Effector memory CD4-positive, alpha-beta T cell (primary cell): ENCODE results near the gene TRIM65.
"Not testable (repeated sequence)": the region's sequence is repeated elsewhere in the genome, so short reads cannot be mapped to it uniquely, and the experiment has no call there.

Experiments used
- DNase-seq, 3 donors: peaks; one replicate each; pipeline ENCODE4 v3.0.0-alpha.2; 2020
- H3K27ac ChIP-seq: 2 replicates; pipeline ENCODE4 v1.7.0; 2013; ENCODE audit warnings: mild to moderate bottlenecking, low read length, moderate library complexity; ENCODE audit not compliant: insufficient read depth, poor library complexity, severe bottlenecking
- H3K27me3 ChIP-seq: replicated peaks from 2 replicates; pipeline ENCODE4 v1.7.0; 2013; ENCODE audit warnings: mild to moderate bottlenecking, low read length; ENCODE audit not compliant: insufficient read depth, control insufficient read depth, poor library complexity, severe bottlenecking
- H3K36me3 ChIP-seq: 2 replicates; pipeline ENCODE4 v1.7.0; 2013; ENCODE audit warnings: mild to moderate bottlenecking, low read length, moderate library complexity; ENCODE audit not compliant: control insufficient read depth, insufficient read depth
- H3K4me1 ChIP-seq: 2 replicates; pipeline ENCODE4 v1.7.0; 2013; ENCODE audit warnings: low read length, mild to moderate bottlenecking; ENCODE audit not compliant: control insufficient read depth, insufficient read depth, poor library complexity, severe bottlenecking
- H3K4me3 ChIP-seq: 2 replicates; pipeline ENCODE4 v1.7.0; 2013; ENCODE audit warnings: low read length, low read depth, mild to moderate bottlenecking; ENCODE audit not compliant: insufficient read depth, poor library complexity, severe bottlenecking
- H3K9me3 ChIP-seq: 2 replicates; pipeline ENCODE4 v1.7.0; 2013; ENCODE audit warnings: mild to moderate bottlenecking, low read length, moderate library complexity; ENCODE audit not compliant: control insufficient read depth

TRIM65 gene

DNA sequence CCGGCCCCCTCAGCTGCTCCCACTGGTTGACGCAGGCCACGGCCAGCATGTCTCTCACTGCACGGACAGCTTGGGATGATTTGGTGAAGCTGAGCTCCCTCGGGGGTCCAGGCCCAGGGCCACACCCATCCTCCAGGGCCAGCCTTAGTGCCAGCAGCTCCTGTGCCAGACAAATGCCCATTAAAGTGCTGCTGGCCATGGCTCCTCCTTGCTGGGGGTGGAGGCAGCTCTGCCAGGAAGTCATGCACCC is 20.9 kb downstream of the TRIM65 start:
- no peaks in the 10 kb centered on the region for H3K27me3 ChIP-seq
- no peaks in the 10 kb centered on the region for H3K9me3 ChIP-seq
- peaks cover 9% of the 10 kb centered on the region for H3K36me3 ChIP-seq
- H3K27ac ChIP-seq: peak overlapping the region; percentile 74
- peaks cover 54% of the 10 kb centered on the region for H3K4me1 ChIP-seq
- DNase-seq: no peak
- H3K4me3 ChIP-seq: peak overlapping the region; percentile 61

DNA sequence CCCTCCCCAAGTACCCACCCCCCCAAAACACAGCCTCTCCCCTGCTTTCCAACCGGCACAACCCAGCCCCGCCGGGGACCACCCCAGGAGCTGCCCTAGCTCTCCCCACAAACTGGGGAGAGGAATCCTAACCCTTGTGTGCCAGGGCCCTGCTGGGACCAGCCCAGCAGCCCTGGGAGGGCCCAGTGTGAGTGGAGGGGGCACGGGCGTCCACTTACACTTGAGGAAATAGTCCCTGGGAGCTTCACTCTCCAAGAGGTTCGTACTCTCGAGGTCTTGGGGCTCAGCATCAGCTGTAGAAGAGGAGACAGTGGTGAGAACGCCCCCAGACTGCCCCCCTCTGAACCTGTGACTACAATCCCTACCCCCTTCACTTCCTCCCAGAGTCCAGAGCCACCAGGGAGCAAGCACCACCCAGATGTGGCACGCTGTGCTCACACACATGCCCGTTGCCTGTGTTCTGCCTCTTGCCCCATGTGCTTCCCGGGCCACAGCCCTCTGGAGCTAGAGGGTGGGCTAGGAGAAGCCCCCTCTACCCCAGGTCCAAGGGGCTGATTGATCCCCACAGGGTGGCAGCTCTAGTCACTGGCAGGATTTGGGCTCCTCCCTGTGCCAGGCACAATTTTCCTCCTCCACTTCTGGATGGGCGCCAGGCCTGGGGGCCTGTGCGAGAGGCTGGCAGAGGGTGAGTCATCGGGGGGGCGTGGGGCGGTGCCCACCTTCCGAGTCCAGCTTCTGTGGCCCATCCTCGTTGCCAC is 21.4 kb downstream of the TRIM65 start:
- no peaks in the 10 kb centered on the region for H3K27me3 ChIP-seq
- H3K9me3 ChIP-seq: no peaks in the 10 kb centered on the region
- no peak for DNase-seq
- peaks cover 54% of the 10 kb centered on the region for H3K4me1 ChIP-seq
- peak overlapping the region; percentile 74 for H3K27ac ChIP-seq
- H3K36me3 ChIP-seq: peaks cover 9% of the 10 kb centered on the region
- peak overlapping the region; percentile 61 for H3K4me3 ChIP-seq

DNA sequence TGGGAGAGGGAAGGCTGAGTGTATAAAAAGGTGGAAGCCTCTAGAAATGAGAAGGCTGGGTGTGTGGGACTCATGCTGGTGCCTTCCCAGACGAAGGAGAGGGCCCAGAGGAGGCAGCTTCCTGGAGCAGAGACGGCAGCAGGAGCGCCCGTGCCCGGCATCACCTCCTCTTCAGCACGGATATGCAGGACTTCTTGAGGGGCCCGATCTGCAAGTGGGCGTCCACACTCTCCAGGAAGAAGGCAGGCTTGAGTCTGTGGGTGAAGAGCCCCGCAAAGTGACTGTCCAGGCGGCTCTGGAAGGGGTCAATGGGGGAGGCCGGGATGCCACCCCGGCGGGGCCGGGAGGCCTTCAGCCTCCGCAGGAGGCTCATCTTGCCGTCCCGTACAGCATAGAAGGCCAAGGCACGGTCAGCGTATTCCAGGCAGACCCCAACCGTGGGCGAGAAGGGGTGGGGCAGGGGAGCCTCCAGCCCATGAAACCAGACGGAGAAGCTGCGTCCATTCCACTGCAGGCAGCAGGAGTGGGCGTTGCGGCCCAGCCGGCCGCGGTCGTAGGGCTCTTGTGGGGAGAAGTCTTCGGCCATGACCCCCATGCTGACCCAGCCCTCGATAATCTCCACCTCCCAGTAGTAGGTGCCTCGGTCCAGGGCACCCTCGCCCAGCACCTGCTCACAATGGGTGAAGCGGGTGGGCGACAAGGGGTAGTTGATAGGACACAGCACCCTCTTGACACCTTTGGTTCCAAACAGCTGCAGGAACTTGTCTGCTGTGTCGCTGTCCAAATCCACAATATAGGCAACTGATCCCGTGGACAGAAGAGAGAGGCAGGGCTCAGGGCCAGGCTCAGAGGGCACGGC is 22.2 kb downstream of the TRIM65 start:
- DNase-seq: no peak
- H3K27ac ChIP-seq: peak overlapping the region; percentile 74
- H3K4me1 ChIP-seq: peaks cover 54% of the 10 kb centered on the region
- no peaks in the 10 kb centered on the region for H3K27me3 ChIP-seq
- H3K36me3 ChIP-seq: peaks cover 9% of the 10 kb centered on the region
- no peaks in the 10 kb centered on the region for H3K9me3 ChIP-seq
- no peak overlapping the region for H3K4me3 ChIP-seq

DNA sequence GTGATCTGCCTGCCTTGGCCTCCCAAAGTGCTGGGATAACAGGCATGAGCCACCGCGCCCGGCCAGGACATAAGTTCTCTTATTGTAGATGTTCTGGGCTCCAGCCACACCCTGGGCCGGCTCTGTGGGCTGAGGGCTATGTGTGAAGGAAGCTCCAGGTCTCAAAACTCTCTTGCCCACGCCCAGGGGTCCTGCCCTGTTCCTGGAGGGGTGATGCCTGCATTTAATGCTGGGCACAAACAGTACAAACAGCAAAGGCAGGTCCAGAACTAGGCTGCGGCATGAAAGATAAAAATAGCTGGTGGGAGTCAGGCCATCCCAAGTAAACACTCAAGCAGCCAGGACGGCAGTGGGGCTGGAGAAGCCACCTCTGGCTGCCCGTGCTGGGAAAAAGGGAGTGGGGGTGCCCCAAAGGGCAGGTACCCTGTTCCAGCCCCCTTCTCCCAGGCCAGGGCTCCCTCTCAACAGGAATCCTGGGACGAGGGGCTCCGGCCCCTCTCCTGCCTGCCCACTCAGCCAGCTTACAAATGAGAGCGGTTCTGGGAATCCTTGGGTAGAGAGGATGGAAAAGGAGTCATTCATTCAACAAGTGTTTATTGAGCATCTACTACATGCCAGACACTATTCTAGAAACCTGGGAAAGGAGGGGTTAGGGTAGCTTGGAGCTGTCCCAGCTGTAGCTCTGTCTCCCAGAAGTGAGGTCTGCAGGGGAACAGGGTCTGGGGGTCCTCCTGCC is 23.0 kb downstream of the TRIM65 start:
- Histone ChIP-seq H3K27me3 (no peaks in the 10 kb centered on the region), H3K4me1 (peaks cover 54% of the 10 kb centered on the region), H3K9me3 (no peaks in the 10 kb centered on the region), H3K4me3 (no peak overlapping the region), H3K36me3 (peaks cover 9% of the 10 kb centered on the region), H3K27ac (peak overlapping the region; percentile 72)
- no peak for DNase-seq

DNA sequence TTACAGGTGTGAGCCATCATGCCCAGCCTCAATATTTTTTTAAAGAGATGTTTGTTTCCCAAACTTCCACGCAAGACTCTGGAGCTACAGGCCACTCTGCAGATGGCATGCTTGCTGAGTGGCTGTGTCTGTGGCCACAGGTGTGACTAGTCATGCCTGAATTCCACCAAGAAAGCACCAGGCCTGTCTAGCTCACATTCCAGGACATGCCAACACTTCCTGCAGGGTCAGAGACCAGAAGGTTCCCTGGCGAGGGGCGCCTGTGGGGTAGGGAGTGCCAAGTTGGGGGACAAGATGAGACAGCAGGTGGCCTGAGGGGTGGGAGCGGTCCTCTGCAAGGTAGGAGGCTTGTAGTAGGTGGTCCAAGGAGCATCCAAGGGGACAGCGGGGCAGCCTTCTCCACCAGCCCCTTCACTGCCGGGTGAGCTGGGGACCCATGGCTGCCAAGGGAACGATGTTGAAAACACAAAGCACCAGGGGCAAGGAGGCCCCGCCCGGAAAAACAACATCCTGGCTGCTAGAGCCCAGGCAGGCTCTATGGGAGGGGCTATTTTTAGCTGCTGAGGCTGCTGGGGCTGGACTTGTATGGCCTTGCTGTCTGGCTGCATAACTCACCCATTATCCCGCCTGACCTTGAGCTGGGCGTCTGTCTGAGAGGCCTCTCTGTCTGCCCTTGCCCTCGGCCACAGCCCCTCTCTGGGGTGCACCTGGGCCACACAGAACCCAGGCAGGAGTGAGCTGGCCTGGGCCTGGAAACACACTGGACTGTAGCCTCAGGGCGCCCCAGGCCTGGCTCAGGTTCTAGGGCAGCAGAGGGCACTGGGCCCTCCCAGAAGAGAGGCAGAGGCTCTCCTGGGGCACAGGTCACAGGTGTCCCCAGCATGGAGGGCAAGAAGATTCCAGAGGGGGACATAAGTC is 24.1 kb downstream of the TRIM65 start:
- Histone ChIP-seq H3K36me3 (peaks cover 9% of the 10 kb centered on the region), H3K27me3 (no peaks in the 10 kb centered on the region), H3K4me1 (peaks cover 50% of the 10 kb centered on the region), H3K27ac (peak overlapping the region; percentile 72), H3K4me3 (peak overlapping the region; percentile 26), H3K9me3 (no peaks in the 10 kb centered on the region)
- peak; percentile 18 to 54 (median 45) for DNase-seq

DNA sequence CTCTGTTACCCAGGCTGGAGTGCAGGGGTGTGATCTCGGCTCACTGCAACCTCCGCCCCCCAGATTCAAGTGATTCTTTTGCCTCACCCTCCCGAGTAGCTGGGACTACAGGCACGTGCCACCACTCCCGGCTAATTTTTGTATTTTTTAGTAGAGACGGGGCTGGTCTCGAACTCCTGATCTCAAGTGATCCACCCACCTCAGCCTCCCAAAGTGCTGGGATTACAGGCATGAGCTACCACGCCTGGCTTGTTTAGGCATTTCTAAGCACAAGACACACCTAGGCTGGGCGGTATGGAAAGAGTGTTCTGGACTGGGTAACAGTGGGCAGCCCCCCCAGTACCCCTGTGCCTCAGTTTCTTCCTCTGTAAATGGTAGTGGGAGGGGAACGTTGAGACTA is 26.5 kb downstream of the TRIM65 start:
- H3K27me3 ChIP-seq, H3K9me3 ChIP-seq, H3K27ac ChIP-seq, H3K36me3 ChIP-seq, DNase-seq, H3K4me3 ChIP-seq: not testable (repeated sequence)
- peaks cover 25% of the 10 kb centered on the region for H3K4me1 ChIP-seq

DNA sequence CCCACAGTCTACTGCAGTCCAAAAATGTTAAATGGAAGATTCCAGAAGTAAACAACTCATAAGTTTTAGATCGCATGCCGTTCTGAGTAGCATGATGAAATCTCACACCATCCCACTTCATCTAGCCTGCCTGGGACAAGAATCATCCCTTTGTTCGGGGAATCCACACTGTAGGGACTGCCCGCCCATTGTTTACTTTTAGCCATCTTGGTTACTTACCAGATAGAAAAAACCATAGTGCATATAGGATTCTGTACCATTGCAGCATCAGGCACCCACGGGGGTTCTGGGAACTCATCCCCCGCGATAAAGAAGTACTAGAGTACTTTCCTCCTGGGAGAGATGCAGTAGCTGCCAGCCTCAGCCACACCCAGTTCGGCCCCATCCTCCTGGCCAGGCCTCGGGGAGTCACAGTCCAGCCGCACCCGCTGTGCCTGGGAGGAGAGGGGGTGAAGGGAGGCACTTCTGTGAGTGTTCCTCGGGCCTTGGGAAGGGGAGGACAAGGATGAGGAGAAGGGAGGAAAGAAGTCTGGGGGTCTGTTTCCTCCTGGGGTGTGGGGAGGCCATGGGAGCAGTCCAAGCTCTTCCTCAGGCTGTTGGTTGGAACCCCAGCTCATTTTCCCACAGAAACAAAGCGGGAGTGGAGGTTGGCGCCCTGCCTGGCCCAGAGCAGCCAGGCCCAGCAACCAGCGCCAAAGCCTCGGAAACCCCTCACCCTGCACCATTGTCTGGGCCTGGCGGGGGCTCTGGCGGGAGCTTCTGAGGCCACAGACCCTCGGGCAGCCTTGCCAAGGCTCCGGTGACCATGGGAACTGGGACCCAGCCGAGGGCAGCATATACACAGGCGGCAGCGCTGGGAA is 27.2 kb downstream of the TRIM65 start:
- peaks cover 7% of the 10 kb centered on the region for H3K36me3 ChIP-seq
- DNase-seq: no peak
- H3K27me3 ChIP-seq: no peaks in the 10 kb centered on the region
- H3K4me3 ChIP-seq: no peak overlapping the region
- H3K9me3 ChIP-seq: no peaks in the 10 kb centered on the region
- H3K27ac ChIP-seq: no peak overlapping the region
- peaks cover 22% of the 10 kb centered on the region for H3K4me1 ChIP-seq

DNA sequence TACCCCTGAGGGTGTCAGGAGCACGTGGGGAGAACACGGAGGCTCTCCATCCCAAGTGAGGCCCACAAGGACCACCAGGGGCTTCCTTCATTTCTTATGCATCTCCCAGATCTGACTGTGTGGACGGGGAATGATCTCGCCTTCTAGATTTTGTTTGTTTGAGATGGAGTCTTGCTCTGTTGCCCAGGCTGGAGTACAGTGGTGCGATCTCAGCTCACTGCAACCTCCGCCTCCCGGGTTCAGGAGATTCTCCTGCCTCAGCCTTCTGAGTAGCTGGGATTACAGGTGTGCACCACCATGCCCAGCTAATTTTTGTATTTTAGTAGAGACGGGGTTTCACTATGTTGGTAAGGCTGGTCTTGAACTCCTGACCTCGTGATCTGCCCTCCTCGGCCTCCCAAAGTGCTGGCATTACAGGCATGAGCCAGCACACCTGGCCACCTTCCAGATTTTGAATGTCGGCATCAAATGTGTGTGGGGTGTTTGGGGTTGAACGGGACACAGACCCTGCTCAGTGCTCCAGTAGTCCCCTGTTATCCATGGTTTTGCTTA is 27.9 kb downstream of the TRIM65 start:
- H3K9me3 ChIP-seq, H3K4me3 ChIP-seq, H3K36me3 ChIP-seq, DNase-seq, H3K27ac ChIP-seq, H3K27me3 ChIP-seq: not testable (repeated sequence)
- H3K4me1 ChIP-seq: peaks cover 26% of the 10 kb centered on the region
